ENCODE data around the gene NHS. TPM values are rescaled to one million over a fixed set of nuclear protein-coding genes. Genes with fewer than 3 reads are reported as not detected.

The NHS gene
- total and polyA plus RNA-seq, 2 experiments from 2014 or later = 0.72 to 0.89 TPM

DNA sequence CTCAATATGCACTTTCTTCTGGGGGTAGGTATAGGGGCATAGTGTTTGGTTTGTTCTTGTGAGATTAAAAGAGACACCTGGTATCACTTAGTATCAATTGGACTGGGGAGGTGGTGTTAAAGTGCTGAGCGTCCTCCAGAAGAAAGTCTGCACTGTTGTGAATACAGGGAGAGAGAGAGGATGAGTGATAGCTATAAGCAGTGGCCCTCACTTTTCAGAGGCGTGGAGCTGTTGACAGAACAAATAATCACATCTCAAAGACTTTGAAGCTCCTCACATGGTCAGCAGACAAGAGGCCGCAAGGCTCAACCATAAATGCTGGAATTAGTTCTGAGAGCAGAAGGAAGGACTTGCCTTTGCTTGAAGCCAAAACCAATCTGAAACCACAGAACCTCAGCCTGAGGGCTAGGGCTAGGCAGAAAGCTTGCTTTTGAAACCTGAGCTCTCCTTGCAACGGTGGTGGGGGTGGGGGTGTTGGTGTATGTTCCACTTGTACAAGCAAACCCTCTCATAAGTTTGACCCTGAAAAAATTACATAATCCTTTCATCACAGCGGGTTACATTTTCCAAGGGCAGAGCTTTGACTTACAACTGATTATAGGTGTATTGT is 239.1 kb downstream of the NHS start:
- peaks cover 15% of the 10 kb centered on the region for H3K4me1 ChIP-seq (ENCODE audit: low read depth)
- H3K27me3 ChIP-seq = no peaks in the 10 kb centered on the region
- H3K9me3 ChIP-seq (ENCODE audit: low read depth) = no peaks in the 10 kb centered on the region
- H3K4me3 ChIP-seq = no peak overlapping the region
- H3K36me3 ChIP-seq = no peaks in the 10 kb centered on the region
- TF ChIP-seq, protein P1, sequence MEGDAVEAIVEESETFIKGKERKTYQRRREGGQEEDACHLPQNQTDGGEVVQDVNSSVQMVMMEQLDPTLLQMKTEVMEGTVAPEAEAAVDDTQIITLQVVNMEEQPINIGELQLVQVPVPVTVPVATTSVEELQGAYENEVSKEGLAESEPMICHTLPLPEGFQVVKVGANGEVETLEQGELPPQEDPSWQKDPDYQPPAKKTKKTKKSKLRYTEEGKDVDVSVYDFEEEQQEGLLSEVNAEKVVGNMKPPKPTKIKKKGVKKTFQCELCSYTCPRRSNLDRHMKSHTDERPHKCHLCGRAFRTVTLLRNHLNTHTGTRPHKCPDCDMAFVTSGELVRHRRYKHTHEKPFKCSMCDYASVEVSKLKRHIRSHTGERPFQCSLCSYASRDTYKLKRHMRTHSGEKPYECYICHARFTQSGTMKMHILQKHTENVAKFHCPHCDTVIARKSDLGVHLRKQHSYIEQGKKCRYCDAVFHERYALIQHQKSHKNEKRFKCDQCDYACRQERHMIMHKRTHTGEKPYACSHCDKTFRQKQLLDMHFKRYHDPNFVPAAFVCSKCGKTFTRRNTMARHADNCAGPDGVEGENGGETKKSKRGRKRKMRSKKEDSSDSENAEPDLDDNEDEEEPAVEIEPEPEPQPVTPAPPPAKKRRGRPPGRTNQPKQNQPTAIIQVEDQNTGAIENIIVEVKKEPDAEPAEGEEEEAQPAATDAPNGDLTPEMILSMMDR (IDR thresholded peaks at IDR 0.05; ENCODE audit: low read depth, low read length) = no peak
- H3K27ac ChIP-seq = no peak overlapping the region
- peak; percentile 37 to 40 for DNase-seq (ENCODE audit: low read depth in 1 of 2, low spot score in 1 of 2)

DNA sequence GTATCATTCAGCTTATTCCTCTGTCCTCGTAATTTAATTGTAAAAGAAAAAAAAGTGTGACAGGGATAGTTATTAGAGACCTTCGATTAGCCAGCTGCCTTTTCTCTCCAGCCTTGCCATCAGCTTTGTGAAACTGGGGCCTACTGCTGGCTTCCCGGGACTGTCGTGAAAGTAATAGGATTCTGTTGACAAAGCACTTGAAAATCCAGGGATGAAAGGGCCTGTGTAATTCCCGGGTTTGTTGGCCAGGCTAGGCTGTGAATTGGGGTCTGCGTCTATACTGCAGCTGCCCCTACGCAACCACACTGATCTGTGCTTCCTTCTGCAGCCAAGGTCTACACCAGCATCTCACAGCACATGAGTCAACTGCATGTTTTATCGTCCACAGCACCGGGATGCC is 241.9 kb downstream of the NHS start:
- Histone ChIP-seq H3K4me1 (ENCODE audit: low read depth) (peaks cover 15% of the 10 kb centered on the region), H3K4me3 (no peak overlapping the region), H3K36me3 (no peaks in the 10 kb centered on the region), H3K27ac (no peak overlapping the region), H3K9me3 (ENCODE audit: low read depth) (no peaks in the 10 kb centered on the region), H3K27me3 (no peaks in the 10 kb centered on the region)
- DNase-seq (ENCODE audit: low read depth in 1 of 2, low spot score in 1 of 2) = peak in 1 of 2 donors; percentile 30
- TF ChIP-seq, protein P1 (IDR thresholded peaks at IDR 0.05; ENCODE audit: low read depth, low read length) = no peak

DNA sequence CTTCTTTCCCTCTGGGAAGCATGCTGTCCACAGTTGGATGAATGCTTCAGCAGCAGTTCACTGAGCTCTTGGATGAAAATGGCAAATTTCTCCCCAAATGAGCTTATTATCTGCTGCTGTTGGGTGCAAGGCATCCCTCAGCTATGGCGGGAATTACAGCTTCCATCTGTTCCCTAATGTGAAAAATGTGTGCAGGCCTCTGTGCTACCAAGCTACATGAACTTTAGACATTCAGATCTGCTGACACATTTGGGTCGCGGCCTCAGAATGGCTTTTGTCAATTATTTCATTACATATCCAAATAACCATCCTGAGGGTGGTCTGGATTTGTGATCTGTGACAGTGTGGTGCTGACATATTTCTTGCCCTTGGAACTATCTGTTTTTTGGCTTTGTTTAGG is 242.8 kb downstream of the NHS start:
- no peak for DNase-seq (ENCODE audit: low read depth in 1 of 2, low spot score in 1 of 2)
- TF ChIP-seq, protein P1 (IDR thresholded peaks at IDR 0.05; ENCODE audit: low read depth, low read length) = no peak
- peaks cover 15% of the 10 kb centered on the region for H3K4me1 ChIP-seq (ENCODE audit: low read depth)
- H3K4me3 ChIP-seq = no peak overlapping the region
- no peaks in the 10 kb centered on the region for H3K9me3 ChIP-seq (ENCODE audit: low read depth)
- no peaks in the 10 kb centered on the region for H3K27me3 ChIP-seq
- H3K36me3 ChIP-seq = no peaks in the 10 kb centered on the region
- H3K27ac ChIP-seq = no peak overlapping the region

DNA sequence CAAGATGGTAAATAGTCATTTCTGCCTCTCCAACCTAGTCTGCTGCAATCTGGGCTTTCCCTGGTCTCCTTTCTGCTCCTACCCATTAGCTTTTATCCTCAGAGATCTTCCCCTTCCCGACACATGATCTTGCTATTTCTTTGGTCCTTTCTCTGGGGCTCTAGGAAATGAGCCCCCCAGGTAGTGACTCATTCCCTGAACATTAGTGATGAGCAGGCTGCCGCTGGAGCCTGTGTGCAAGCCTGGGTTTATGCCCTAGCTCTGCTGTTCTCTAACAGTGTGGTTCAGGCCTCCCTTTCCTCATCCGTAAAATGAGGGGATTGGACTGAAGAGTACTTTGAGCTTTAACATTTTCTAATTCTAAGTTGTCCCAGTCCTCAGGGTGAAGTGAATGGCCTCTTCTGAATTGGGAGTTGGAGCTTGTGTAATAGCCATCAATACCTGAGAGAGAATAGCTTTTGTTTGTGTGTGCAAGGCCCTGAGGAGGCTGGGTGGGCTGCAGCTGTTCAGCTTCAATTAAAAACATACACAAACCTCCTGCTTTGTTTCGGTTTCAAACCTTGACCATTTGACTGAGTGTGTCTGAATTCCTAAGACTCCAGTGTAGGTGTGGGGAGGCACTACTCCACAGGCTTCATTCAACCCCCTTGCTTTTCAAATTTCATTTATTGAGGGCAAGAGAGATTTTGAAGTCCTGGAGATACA is 246.7 kb downstream of the NHS start:
- Histone ChIP-seq H3K4me1 (ENCODE audit: low read depth) (peaks cover 2% of the 10 kb centered on the region), H3K9me3 (ENCODE audit: low read depth) (no peaks in the 10 kb centered on the region), H3K4me3 (no peak overlapping the region), H3K36me3 (no peaks in the 10 kb centered on the region), H3K27me3 (no peaks in the 10 kb centered on the region), H3K27ac (no peak overlapping the region)
- TF ChIP-seq, protein P1 (IDR thresholded peaks at IDR 0.05; ENCODE audit: low read depth, low read length) = no peak
- DNase-seq (ENCODE audit: low read depth in 1 of 2, low spot score in 1 of 2) = no peak

DNA sequence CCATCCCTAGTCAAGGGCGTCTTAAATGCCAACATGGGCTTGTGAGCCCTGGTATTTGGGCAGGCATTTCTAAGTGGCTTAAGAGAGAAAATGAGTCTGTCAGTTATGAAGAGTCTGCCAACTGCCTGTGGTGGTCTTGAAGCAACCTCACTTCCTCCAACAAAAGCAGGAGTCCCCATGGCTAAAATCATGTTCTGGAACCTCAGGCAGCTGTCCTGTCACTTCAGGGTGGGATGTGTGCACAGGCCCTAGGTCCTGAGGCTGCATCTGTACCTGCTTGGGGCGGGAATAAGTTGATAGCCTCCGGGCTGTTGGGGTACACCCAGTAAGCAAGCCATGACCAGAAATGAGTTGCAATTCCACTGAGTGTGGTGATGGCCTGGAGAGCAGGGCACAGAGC is 247.3 kb downstream of the NHS start:
- no peaks in the 10 kb centered on the region for H3K4me1 ChIP-seq (ENCODE audit: low read depth)
- TF ChIP-seq, protein P1 (IDR thresholded peaks at IDR 0.05; ENCODE audit: low read depth, low read length) = no peak
- H3K27me3 ChIP-seq = no peaks in the 10 kb centered on the region
- no peak overlapping the region for H3K4me3 ChIP-seq
- DNase-seq (ENCODE audit: low read depth in 1 of 2, low spot score in 1 of 2) = no peak
- no peaks in the 10 kb centered on the region for H3K9me3 ChIP-seq (ENCODE audit: low read depth)
- H3K27ac ChIP-seq = no peak overlapping the region
- H3K36me3 ChIP-seq = no peaks in the 10 kb centered on the region
